Measurements from ENCODE around the gene MEGF6. TPM values are rescaled to one million over a fixed set of nuclear protein-coding genes. Genes with fewer than 3 reads are reported as not detected.

Gene MEGF6
- total and polyA plus RNA-seq, 2 donors (not counting 1 experiment from before 2014, with no cell fraction given) = 43.2 to 77.3 TPM

GRCh38 chr1:3485016-3485415, 126.3 kb downstream of the MEGF6 start:
- Histone ChIP-seq H4K20me1 (ENCODE audit: control insufficient read depth, insufficient read depth, low read length, poor library complexity, severe bottlenecking) (no peaks in the 10 kb centered on the region), H3K79me2 (ENCODE audit: control insufficient read depth, insufficient read depth, low read length) (no peaks in the 10 kb centered on the region), H2AFZ (ENCODE audit: insufficient read depth, low read depth, low read length, poor library complexity, severe bottlenecking) (no peak overlapping the region), H3K27ac (ENCODE audit: low read length in 2 of 2) (no peak overlapping the region), H3K27me3 (replicated peaks in 1 of 4; ENCODE audit: control extremely low read depth in 1 of 4, control insufficient read depth in 3 of 4, insufficient read depth in 4 of 4, low read length in 3 of 4) (no peaks in the 10 kb centered on the region), H3K9ac (ENCODE audit: low read length) (no peak overlapping the region), H3K4me1 (ENCODE audit: control insufficient read depth in 2 of 2, insufficient read depth in 2 of 2, low read length in 2 of 2) (no peaks in the 10 kb centered on the region), H3K4me2 (replicated peaks; ENCODE audit: low read depth, low read length, poor library complexity, severe bottlenecking) (no peak overlapping the region), H3K4me3 (ENCODE audit: control extremely low read depth in 1 of 5, extremely low read depth in 1 of 5, insufficient read depth in 1 of 5, low read depth in 2 of 5, low read length in 4 of 5) (no peak overlapping the region), H3K36me3 (replicated peaks in 1 of 2; ENCODE audit: control extremely low read depth in 1 of 2, control insufficient read depth in 1 of 2, extremely low read depth in 1 of 2, insufficient read depth in 2 of 2, low read length in 1 of 2) (no peaks in the 10 kb centered on the region), H3K9me3 (ENCODE audit: control extremely low read depth in 1 of 3, control insufficient read depth in 2 of 3, insufficient read depth in 1 of 3, low read length in 2 of 3) (peaks cover 0 to 14% (median 5%) of the 10 kb centered on the region in 3 donors)
- H3K9me3 Mint-ChIP-seq (ENCODE audit: insufficient read depth) = peaks cover 14% of the 10 kb centered on the region
- no peak overlapping the region for H3K4me3 Mint-ChIP-seq
- POLR2A ChIA-PET = no interaction called here
- ATAC-seq (ENCODE audit: low read depth) = no peak
- 87% methylated on average over 12 of the region's 14 CpGs for WGBS (ENCODE audit: insufficient coverage)
- H3K27me3 Mint-ChIP-seq = peaks cover 3% of the 10 kb centered on the region
- no peaks in the 10 kb centered on the region for H3K4me1 Mint-ChIP-seq
- intact Hi-C loops (cut with micrococcal nuclease) = no loop called here
- no peak overlapping the region for H3K27ac Mint-ChIP-seq
- no peak for TF ChIP-seq EZH2 (IDR thresholded peaks at IDR 0.05; ENCODE audit: borderline replicate concordance, insufficient read depth, low read depth, low read length, poor library complexity, severe bottlenecking)
- TF ChIP-seq, protein P1, sequence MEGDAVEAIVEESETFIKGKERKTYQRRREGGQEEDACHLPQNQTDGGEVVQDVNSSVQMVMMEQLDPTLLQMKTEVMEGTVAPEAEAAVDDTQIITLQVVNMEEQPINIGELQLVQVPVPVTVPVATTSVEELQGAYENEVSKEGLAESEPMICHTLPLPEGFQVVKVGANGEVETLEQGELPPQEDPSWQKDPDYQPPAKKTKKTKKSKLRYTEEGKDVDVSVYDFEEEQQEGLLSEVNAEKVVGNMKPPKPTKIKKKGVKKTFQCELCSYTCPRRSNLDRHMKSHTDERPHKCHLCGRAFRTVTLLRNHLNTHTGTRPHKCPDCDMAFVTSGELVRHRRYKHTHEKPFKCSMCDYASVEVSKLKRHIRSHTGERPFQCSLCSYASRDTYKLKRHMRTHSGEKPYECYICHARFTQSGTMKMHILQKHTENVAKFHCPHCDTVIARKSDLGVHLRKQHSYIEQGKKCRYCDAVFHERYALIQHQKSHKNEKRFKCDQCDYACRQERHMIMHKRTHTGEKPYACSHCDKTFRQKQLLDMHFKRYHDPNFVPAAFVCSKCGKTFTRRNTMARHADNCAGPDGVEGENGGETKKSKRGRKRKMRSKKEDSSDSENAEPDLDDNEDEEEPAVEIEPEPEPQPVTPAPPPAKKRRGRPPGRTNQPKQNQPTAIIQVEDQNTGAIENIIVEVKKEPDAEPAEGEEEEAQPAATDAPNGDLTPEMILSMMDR (IDR thresholded peaks at IDR 0.05) = no peak
- CTCF ChIA-PET = interaction anchor here (1.9 to 6.7 kb wide), 2 partner anchors 32 to 135 kb away, joined by 20 to 69 read pairs; no protein-coding TSS in a partner anchor
- no peak for DNase-seq

- H3K9ac ChIP-seq (ENCODE audit: low read length) = no peak overlapping the region
- no peak overlapping the region for H3K27ac Mint-ChIP-seq
- ChIA-PET POLR2A (no interaction called here), CTCF (interaction anchor here (1.1 kb wide), 1 partner anchor 31 kb away, joined by 5 read pairs; no protein-coding TSS in a partner anchor)
- H3K9me3 Mint-ChIP-seq (ENCODE audit: insufficient read depth) = peaks cover 12% of the 10 kb centered on the region
- ATAC-seq (ENCODE audit: low read depth) = peak; percentile 53
- peaks cover 0 to 6% (median 5%) of the 10 kb centered on the region in 3 donors for H3K9me3 ChIP-seq (ENCODE audit: control extremely low read depth in 1 of 3, control insufficient read depth in 2 of 3, insufficient read depth in 1 of 3, low read length in 2 of 3)
- H3K4me3 ChIP-seq (ENCODE audit: control extremely low read depth in 1 of 5, extremely low read depth in 1 of 5, insufficient read depth in 1 of 5, low read depth in 2 of 5, low read length in 4 of 5) = no peak overlapping the region
- H3K4me1 ChIP-seq (ENCODE audit: control insufficient read depth in 2 of 2, insufficient read depth in 2 of 2, low read length in 2 of 2) = no peaks in the 10 kb centered on the region
- WGBS (ENCODE audit: insufficient coverage) = 58% methylated on average over 31 of the region's 31 CpGs
- no peaks in the 10 kb centered on the region for H3K36me3 ChIP-seq (replicated peaks in 1 of 2; ENCODE audit: control extremely low read depth in 1 of 2, control insufficient read depth in 1 of 2, extremely low read depth in 1 of 2, insufficient read depth in 2 of 2, low read length in 1 of 2)
- no peak for TF ChIP-seq EZH2 (IDR thresholded peaks at IDR 0.05; ENCODE audit: borderline replicate concordance, insufficient read depth, low read depth, low read length, poor library complexity, severe bottlenecking)
- TF ChIP-seq, protein P1 (IDR thresholded peaks at IDR 0.05) = peak; percentile 81
- no peaks in the 10 kb centered on the region for H3K79me2 ChIP-seq (ENCODE audit: control insufficient read depth, insufficient read depth, low read length)
- H2AFZ ChIP-seq (ENCODE audit: insufficient read depth, low read depth, low read length, poor library complexity, severe bottlenecking) = no peak overlapping the region
- no peak overlapping the region for H3K4me2 ChIP-seq (replicated peaks; ENCODE audit: low read depth, low read length, poor library complexity, severe bottlenecking)
- intact Hi-C loops (cut with micrococcal nuclease) = no loop called here
- DNase-seq = peak; percentile 51
- no peaks in the 10 kb centered on the region for H4K20me1 ChIP-seq (ENCODE audit: control insufficient read depth, insufficient read depth, low read length, poor library complexity, severe bottlenecking)
- no peak overlapping the region for H3K4me3 Mint-ChIP-seq
- H3K27me3 Mint-ChIP-seq = peaks cover 3% of the 10 kb centered on the region
- no peak overlapping the region for H3K27ac ChIP-seq (ENCODE audit: low read length in 2 of 2)
- H3K4me1 Mint-ChIP-seq = no peaks in the 10 kb centered on the region
- H3K27me3 ChIP-seq (replicated peaks in 1 of 4; ENCODE audit: control extremely low read depth in 1 of 4, control insufficient read depth in 3 of 4, insufficient read depth in 4 of 4, low read length in 3 of 4) = no peaks in the 10 kb centered on the region
These were observed 127.4 kb downstream of the MEGF6 start for GRCh38 chr1:3483801-3484444.
